GM23338 (cell line): ENCODE measurements around the gene UTP4. TPM values are rescaled to one million over a fixed set of nuclear protein-coding genes. Genes with fewer than 3 reads are reported as not detected.

ENCODE experiments used
- ATAC-seq: fragments of 200-7000 bp; cut with Tn5 transposase; 3 replicates; pipeline ENCODE4 v1.9.1; 2020
- DNase-seq: peaks from one replicate; pipeline ENCODE4 v3.0.0-alpha.2; 2015; ENCODE audit warnings: low spot score
- H2AFZ ChIP-seq: fragments of 200-600 bp; sonication (generic); 2 replicates; pipeline ENCODE4 v1.8.0; 2016; ENCODE audit warnings: antibody characterized with exemption, mild to moderate bottlenecking, moderate library complexity
- H3F3A ChIP-seq: fragments of 200-600 bp; sonication (generic); replicated peaks from 2 replicates; pipeline ENCODE4 v1.8.0; 2017; ENCODE audit warnings: antibody characterized with exemption, mixed run types, low read depth
- H3K27ac ChIP-seq: fragments of 200-600 bp; sonication (generic); 2 replicates; pipeline ENCODE4 v1.6.1; 2016; ENCODE audit warnings: low read depth
- H3K27me3 ChIP-seq: fragments of 200-600 bp; sonication (generic); 2 replicates; pipeline ENCODE4 v1.8.0; 2016; ENCODE audit warnings: mild to moderate bottlenecking, mixed run types, moderate library complexity; ENCODE audit not compliant: insufficient read depth
- H3K36me3 ChIP-seq: fragments of 200-600 bp; sonication (generic); 2 replicates; pipeline ENCODE4 v1.8.0; 2016; ENCODE audit warnings: mild to moderate bottlenecking; ENCODE audit not compliant: insufficient read depth
- H3K4me1 ChIP-seq: fragments of 200-600 bp; sonication (generic); 2 replicates; pipeline ENCODE4 v1.8.0; 2016; ENCODE audit warnings: mild to moderate bottlenecking, moderate library complexity; ENCODE audit not compliant: insufficient read depth
- H3K4me2 ChIP-seq: fragments of 200-600 bp; sonication (generic); 2 replicates; pipeline ENCODE4 v1.7.1; 2017; ENCODE audit warnings: mixed run types
- H3K4me3 ChIP-seq: fragments of 200-600 bp; sonication (generic); 2 replicates; pipeline ENCODE4 v1.6.1; 2016; ENCODE audit warnings: mixed run types
- H3K79me2 ChIP-seq: fragments of 200-600 bp; sonication (generic); replicated peaks from 2 replicates; pipeline ENCODE4 v1.8.0; 2017; ENCODE audit warnings: mild to moderate bottlenecking; ENCODE audit not compliant: insufficient read depth
- H3K9me2 ChIP-seq: fragments of 200-600 bp; sonication (generic); 2 replicates; pipeline ENCODE4 v1.8.0; 2017; ENCODE audit not compliant: insufficient read depth
- H4K20me1 ChIP-seq: fragments of 200-600 bp; sonication (generic); replicated peaks from 2 replicates; pipeline ENCODE4 v1.8.0; 2017; ENCODE audit warnings: mild to moderate bottlenecking; ENCODE audit not compliant: insufficient read depth
- H3K27ac Mint-ChIP-seq: 2 replicates; pipeline ENCODE4 v1.8.0; 2020; ENCODE audit warnings: inconsistent platforms, mild to moderate bottlenecking, moderate library complexity, mixed read lengths
- H3K27me3 Mint-ChIP-seq: 3 replicates; pipeline ENCODE4 v1.8.0; 2022; ENCODE audit warnings: low read depth, mild to moderate bottlenecking, moderate library complexity, mixed read lengths, inconsistent platforms; ENCODE audit not compliant: insufficient read depth, poor library complexity
- H3K36me3 Mint-ChIP-seq: 3 replicates; pipeline ENCODE4 v1.8.0; 2021; ENCODE audit warnings: low read depth, mild to moderate bottlenecking, inconsistent platforms, moderate library complexity, mixed read lengths
- H3K4me1 Mint-ChIP-seq: 3 replicates; pipeline ENCODE4 v1.8.0; 2020; ENCODE audit warnings: mild to moderate bottlenecking, inconsistent platforms, mixed read lengths
- H3K4me3 Mint-ChIP-seq: 3 replicates; pipeline ENCODE4 v1.8.0; 2021; ENCODE audit warnings: moderate library complexity, mild to moderate bottlenecking, inconsistent platforms, mixed read lengths
- H3K9me3 Mint-ChIP-seq: 3 replicates; pipeline ENCODE4 v1.8.0; 2020; ENCODE audit warnings: moderate library complexity, mild to moderate bottlenecking, inconsistent platforms, mixed read lengths
- CREB1 ChIP-seq: fragments of 250-450 bp; sonication (Bioruptor Pico); IDR thresholded peaks from 2 replicates; pipeline ENCODE4 v1.5.0; 2020; ENCODE audit warnings: low read depth, mild to moderate bottlenecking, moderate library complexity
- EZH2 ChIP-seq: fragments of 200-600 bp; sonication (generic); IDR thresholded peaks from one replicate; pipeline ENCODE4 v1.8.0; 2017; ENCODE audit warnings: antibody characterized with exemption, mild to moderate bottlenecking, low read depth; ENCODE audit not compliant: unreplicated experiment
- EZH2phosphoT487 ChIP-seq: fragments of 200-600 bp; sonication (generic); IDR thresholded peaks from one replicate; pipeline ENCODE4 v1.8.1; 2018; ENCODE audit warnings: antibody characterized with exemption; ENCODE audit not compliant: unreplicated experiment
- JUNB ChIP-seq: IDR thresholded peaks from one replicate; pipeline ENCODE4 v1.6.1; 2016; ENCODE audit warnings: antibody characterized with exemption; ENCODE audit not compliant: unreplicated experiment
- NANOG ChIP-seq: IDR thresholded peaks from 2 replicates; pipeline ENCODE4 v1.6.1; 2016; ENCODE audit warnings: antibody characterized with exemption, borderline replicate concordance
- POLR2AphosphoS5 ChIP-seq: IDR thresholded peaks from 2 replicates; pipeline ENCODE4 v1.6.1; 2016; ENCODE audit warnings: antibody characterized with exemption, low read depth
- STAT1 ChIP-seq: IDR thresholded peaks from one replicate; pipeline ENCODE4 v1.6.1; 2016; ENCODE audit warnings: antibody characterized with exemption; ENCODE audit not compliant: unreplicated experiment
- ZNF114 ChIP-seq: fragments of 250-450 bp; sonication (Bioruptor Pico); IDR thresholded peaks from 2 replicates; pipeline ENCODE4 v1.5.0; 2020; ENCODE audit warnings: mild to moderate bottlenecking, moderate library complexity
- ZNF331 ChIP-seq: fragments of 250-450 bp; sonication (Bioruptor Pico); IDR thresholded peaks from 2 replicates; pipeline ENCODE4 v1.5.0; 2020; ENCODE audit warnings: low read depth, mild to moderate bottlenecking, moderate library complexity
- polyA plus RNA-seq: library from polyadenylated mRNA; unstranded; fragments of >200 nt; fragmentation: Nextera tagmentation; extraction: Ambion mirVana; gene quantifications from 2 replicates; pipeline ENCODE4 v1.2.1, GENCODE V29; 2016
- total RNA-seq: library from RNA; depleted of rRNA; stranded (reverse); fragments of >200 nt; shearing (Covaris generic); gene quantifications from 2 replicates; pipeline ENCODE4 v1.2.3, GENCODE V29; 2014
- TF ChIP-seq, protein P1 (sequence below): IDR thresholded peaks from 2 replicates; pipeline ENCODE4 v1.6.1; 2016; ENCODE audit warnings: antibody characterized with exemption
- TF ChIP-seq, protein P2 (sequence below), 2 experiments: fragments of 200-600 bp in 1 of 2; sonication (generic) in 1 of 2; conservative IDR thresholded peaks; 2 replicates each; pipeline versions ENCODE4 v1.5.1 to v1.6.1; 2016 to 2017; ENCODE audit warnings: antibody characterized with exemption in 2 of 2, low read depth in 2 of 2, mild to moderate bottlenecking in 2 of 2, moderate library complexity in 1 of 2
- TF ChIP-seq, protein P3 (sequence below): IDR thresholded peaks from one replicate; pipeline ENCODE4 v1.6.1; 2018; ENCODE audit warnings: antibody characterized with exemption; ENCODE audit not compliant: unreplicated experiment
- TF ChIP-seq, protein P4 (sequence below): fragments of 250-450 bp; sonication (Bioruptor Pico); IDR thresholded peaks from 2 replicates; pipeline ENCODE4 v1.5.0; 2020; ENCODE audit warnings: mild to moderate bottlenecking, moderate library complexity

UTP4 gene
- total and polyA plus RNA-seq, 2 experiments from 2014 or later, result 63.2 to 66.6 TPM

DNA sequence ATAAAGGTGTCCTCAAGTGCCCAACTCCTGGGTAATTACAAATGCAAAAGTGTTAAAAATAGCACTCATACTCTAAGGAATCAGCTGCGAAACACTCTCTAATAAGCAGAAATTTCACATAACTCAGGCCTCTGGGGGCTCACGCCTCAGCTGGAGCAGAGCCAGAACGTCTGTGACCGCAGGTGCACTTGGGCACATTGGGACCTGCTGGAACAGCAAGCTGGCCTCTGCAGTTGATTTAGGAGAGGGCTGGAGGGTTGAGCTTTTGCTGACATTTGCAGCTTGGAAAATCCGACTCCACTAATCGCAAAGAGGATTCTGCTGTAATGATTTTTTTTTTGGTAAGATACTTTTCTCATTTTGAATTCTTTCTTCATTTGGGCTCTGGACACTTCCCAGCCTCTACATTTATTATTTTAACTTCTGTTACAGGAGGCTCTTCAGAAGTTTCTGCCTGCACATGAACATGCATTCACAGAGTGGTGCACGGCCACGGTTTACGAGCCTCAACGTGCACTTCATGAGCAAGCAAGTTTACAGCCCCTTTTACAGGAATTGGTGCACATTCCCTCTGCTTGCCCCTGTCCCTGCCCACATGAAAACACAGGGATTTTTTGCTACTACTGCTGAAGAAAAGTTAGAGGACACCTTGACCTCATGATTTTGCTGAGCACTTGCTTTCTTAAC is 50.4 kb downstream of the UTP4 start:
- TF ChIP-seq CREB1 (CRISPR knock-in tag) (no peak), ZNF114 (CRISPR knock-in tag) (no peak), STAT1 (no peak), POLR2AphosphoS5 (no peak), ZNF331 (no peak), JUNB (no peak), EZH2 (no peak), EZH2phosphoT487 (no peak), NANOG (no peak)
- TF ChIP-seq, protein P1, sequence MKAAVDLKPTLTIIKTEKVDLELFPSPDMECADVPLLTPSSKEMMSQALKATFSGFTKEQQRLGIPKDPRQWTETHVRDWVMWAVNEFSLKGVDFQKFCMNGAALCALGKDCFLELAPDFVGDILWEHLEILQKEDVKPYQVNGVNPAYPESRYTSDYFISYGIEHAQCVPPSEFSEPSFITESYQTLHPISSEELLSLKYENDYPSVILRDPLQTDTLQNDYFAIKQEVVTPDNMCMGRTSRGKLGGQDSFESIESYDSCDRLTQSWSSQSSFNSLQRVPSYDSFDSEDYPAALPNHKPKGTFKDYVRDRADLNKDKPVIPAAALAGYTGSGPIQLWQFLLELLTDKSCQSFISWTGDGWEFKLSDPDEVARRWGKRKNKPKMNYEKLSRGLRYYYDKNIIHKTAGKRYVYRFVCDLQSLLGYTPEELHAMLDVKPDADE, result no peak
- TF ChIP-seq, protein P2, sequence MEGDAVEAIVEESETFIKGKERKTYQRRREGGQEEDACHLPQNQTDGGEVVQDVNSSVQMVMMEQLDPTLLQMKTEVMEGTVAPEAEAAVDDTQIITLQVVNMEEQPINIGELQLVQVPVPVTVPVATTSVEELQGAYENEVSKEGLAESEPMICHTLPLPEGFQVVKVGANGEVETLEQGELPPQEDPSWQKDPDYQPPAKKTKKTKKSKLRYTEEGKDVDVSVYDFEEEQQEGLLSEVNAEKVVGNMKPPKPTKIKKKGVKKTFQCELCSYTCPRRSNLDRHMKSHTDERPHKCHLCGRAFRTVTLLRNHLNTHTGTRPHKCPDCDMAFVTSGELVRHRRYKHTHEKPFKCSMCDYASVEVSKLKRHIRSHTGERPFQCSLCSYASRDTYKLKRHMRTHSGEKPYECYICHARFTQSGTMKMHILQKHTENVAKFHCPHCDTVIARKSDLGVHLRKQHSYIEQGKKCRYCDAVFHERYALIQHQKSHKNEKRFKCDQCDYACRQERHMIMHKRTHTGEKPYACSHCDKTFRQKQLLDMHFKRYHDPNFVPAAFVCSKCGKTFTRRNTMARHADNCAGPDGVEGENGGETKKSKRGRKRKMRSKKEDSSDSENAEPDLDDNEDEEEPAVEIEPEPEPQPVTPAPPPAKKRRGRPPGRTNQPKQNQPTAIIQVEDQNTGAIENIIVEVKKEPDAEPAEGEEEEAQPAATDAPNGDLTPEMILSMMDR (conservative IDR thresholded peaks at IDR 0.05; ENCODE audit: low read depth in 2 of 2), result no peak
- TF ChIP-seq, protein P3, sequence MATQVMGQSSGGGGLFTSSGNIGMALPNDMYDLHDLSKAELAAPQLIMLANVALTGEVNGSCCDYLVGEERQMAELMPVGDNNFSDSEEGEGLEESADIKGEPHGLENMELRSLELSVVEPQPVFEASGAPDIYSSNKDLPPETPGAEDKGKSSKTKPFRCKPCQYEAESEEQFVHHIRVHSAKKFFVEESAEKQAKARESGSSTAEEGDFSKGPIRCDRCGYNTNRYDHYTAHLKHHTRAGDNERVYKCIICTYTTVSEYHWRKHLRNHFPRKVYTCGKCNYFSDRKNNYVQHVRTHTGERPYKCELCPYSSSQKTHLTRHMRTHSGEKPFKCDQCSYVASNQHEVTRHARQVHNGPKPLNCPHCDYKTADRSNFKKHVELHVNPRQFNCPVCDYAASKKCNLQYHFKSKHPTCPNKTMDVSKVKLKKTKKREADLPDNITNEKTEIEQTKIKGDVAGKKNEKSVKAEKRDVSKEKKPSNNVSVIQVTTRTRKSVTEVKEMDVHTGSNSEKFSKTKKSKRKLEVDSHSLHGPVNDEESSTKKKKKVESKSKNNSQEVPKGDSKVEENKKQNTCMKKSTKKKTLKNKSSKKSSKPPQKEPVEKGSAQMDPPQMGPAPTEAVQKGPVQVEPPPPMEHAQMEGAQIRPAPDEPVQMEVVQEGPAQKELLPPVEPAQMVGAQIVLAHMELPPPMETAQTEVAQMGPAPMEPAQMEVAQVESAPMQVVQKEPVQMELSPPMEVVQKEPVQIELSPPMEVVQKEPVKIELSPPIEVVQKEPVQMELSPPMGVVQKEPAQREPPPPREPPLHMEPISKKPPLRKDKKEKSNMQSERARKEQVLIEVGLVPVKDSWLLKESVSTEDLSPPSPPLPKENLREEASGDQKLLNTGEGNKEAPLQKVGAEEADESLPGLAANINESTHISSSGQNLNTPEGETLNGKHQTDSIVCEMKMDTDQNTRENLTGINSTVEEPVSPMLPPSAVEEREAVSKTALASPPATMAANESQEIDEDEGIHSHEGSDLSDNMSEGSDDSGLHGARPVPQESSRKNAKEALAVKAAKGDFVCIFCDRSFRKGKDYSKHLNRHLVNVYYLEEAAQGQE, result no peak
- TF ChIP-seq, protein P4, sequence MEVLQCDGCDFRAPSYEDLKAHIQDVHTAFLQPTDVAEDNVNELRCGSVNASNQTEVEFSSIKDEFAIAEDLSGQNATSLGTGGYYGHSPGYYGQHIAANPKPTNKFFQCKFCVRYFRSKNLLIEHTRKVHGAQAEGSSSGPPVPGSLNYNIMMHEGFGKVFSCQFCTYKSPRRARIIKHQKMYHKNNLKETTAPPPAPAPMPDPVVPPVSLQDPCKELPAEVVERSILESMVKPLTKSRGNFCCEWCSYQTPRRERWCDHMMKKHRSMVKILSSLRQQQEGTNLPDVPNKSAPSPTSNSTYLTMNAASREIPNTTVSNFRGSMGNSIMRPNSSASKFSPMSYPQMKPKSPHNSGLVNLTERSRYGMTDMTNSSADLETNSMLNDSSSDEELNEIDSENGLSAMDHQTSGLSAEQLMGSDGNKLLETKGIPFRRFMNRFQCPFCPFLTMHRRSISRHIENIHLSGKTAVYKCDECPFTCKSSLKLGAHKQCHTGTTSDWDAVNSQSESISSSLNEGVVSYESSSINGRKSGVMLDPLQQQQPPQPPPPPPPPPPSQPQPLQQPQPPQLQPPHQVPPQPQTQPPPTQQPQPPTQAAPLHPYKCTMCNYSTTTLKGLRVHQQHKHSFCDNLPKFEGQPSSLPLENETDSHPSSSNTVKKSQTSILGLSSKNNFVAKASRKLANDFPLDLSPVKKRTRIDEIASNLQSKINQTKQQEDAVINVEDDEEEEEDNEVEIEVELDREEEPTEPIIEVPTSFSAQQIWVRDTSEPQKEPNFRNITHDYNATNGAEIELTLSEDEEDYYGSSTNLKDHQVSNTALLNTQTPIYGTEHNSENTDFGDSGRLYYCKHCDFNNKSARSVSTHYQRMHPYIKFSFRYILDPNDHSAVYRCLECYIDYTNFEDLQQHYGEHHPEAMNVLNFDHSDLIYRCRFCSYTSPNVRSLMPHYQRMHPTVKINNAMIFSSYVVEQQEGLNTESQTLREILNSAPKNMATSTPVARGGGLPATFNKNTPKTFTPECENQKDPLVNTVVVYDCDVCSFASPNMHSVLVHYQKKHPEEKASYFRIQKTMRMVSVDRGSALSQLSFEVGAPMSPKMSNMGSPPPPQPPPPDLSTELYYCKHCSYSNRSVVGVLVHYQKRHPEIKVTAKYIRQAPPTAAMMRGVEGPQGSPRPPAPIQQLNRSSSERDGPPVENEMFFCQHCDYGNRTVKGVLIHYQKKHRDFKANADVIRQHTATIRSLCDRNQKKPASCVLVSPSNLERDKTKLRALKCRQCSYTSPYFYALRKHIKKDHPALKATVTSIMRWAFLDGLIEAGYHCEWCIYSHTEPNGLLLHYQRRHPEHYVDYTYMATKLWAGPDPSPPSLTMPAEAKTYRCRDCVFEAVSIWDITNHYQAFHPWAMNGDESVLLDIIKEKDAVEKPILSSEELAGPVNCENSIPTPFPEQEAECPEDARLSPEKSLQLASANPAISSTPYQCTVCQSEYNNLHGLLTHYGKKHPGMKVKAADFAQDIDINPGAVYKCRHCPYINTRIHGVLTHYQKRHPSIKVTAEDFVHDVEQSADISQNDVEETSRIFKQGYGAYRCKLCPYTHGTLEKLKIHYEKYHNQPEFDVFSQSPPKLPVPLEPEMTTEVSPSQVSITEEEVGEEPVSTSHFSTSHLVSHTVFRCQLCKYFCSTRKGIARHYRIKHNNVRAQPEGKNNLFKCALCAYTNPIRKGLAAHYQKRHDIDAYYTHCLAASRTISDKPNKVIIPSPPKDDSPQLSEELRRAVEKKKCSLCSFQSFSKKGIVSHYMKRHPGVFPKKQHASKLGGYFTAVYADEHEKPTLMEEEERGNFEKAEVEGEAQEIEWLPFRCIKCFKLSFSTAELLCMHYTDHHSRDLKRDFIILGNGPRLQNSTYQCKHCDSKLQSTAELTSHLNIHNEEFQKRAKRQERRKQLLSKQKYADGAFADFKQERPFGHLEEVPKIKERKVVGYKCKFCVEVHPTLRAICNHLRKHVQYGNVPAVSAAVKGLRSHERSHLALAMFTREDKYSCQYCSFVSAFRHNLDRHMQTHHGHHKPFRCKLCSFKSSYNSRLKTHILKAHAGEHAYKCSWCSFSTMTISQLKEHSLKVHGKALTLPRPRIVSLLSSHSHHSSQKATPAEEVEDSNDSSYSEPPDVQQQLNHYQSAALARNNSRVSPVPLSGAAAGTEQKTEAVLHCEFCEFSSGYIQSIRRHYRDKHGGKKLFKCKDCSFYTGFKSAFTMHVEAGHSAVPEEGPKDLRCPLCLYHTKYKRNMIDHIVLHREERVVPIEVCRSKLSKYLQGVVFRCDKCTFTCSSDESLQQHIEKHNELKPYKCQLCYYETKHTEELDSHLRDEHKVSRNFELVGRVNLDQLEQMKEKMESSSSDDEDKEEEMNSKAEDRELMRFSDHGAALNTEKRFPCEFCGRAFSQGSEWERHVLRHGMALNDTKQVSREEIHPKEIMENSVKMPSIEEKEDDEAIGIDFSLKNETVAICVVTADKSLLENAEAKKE (CRISPR knock-in tag), result no peak
- Mint-ChIP-seq H3K36me3 (0 out of 3 replicates have a peak, but pooled peaks cover 2% of the 10 kb centered on the region), H3K4me1 (peaks cover 7% of the 10 kb centered on the region; the same call in 2 of the 3 replicates), H3K9me3 (no peaks in the 10 kb centered on the region), H3K4me3 (no peak overlapping the region), H3K27me3 (peaks cover 5% of the 10 kb centered on the region), H3K27ac (0 out of 2 replicates have a peak overlapping the region, but pooled peaks have one; percentile 4)
- H3K79me2 ChIP-seq, result no peaks in the 10 kb centered on the region
- H3K4me3 ChIP-seq, result no peak overlapping the region
- peaks cover 7% of the 10 kb centered on the region; the same call in 1 of the 2 replicates for H3K4me1 ChIP-seq
- H3K36me3 ChIP-seq, result no peaks in the 10 kb centered on the region
- H2AFZ ChIP-seq, result no peak overlapping the region
- peak overlapping the region; percentile 66; the same call in 1 of the 2 replicates for H3K27ac ChIP-seq
- no peaks in the 10 kb centered on the region for H4K20me1 ChIP-seq
- H3K27me3 ChIP-seq, result no peaks in the 10 kb centered on the region
- H3F3A ChIP-seq, result no peaks in the 10 kb centered on the region
- DNase-seq (no peak), ATAC-seq (no peak)
- no peak overlapping the region for H3K4me2 ChIP-seq
- no peaks in the 10 kb centered on the region for H3K9me2 ChIP-seq
